A549 (cell line): Measurements from ENCODE around the gene PDE3A.

ENCODE experiments used
- CBX2 ChIP-seq: fragments of 200-600 bp; sonication (generic); IDR thresholded peaks from 2 replicates; pipeline ENCODE4 v1.6.1; 2016; ENCODE audit warnings: low read depth, mild to moderate bottlenecking, borderline replicate concordance
- CTCF ChIP-seq: fragments of >200 bp; sonication (Bioruptor Twin); formaldehyde crosslinking; IDR thresholded peaks from 3 replicates; pipeline ENCODE4 v1.5.1; 2016
- EP300 ChIP-seq, 2 experiments: fragments of >200 bp; sonication (Bioruptor Twin); formaldehyde crosslinking; IDR thresholded peaks; 2 replicates in 1 of 2; 3 replicates in 1 of 2; pipeline ENCODE4 v1.6.1; 2016 to 2017
- GATA3 ChIP-seq: IDR thresholded peaks from 2 replicates; pipeline ENCODE4 v1.6.1; 2012; ENCODE audit warnings: borderline replicate concordance
- HDAC2 ChIP-seq: fragments of 200-600 bp; sonication (generic); IDR thresholded peaks from 2 replicates; pipeline ENCODE4 v1.6.1; 2016
- JUN ChIP-seq, 2 experiments: fragments of >200 bp; sonication (Bioruptor Twin); formaldehyde crosslinking; IDR thresholded peaks; 2 replicates in 1 of 2; 3 replicates in 1 of 2; pipeline ENCODE4 v1.6.1; 2016 to 2017
- MAX ChIP-seq: IDR thresholded peaks from 2 replicates; pipeline ENCODE4 v1.6.1; 2012
- MYC ChIP-seq: IDR thresholded peaks from 2 replicates; pipeline ENCODE4 v1.6.1; 2012; ENCODE audit warnings: mild to moderate bottlenecking, inconsistent platforms, low read length, improper control_type of control experiment, borderline replicate concordance
- POLR2A ChIP-seq: IDR thresholded peaks from 2 replicates; pipeline ENCODE4 v1.6.1; 2012; ENCODE audit warnings: mild to moderate bottlenecking, low read length
- RAD21 ChIP-seq, 2 experiments: fragments of >200 bp in 1 of 2; sonication (Bioruptor Twin) in 1 of 2; formaldehyde crosslinking in 1 of 2; IDR thresholded peaks in 1 of 2; conservative IDR thresholded peaks in 1 of 2; 2 replicates in 1 of 2; 3 replicates in 1 of 2; pipeline ENCODE4 v1.6.1; 2012 to 2018; ENCODE audit warnings: inconsistent platforms in 1 of 2
- USF2 ChIP-seq: fragments of 450-650 bp; IDR thresholded peaks from 2 replicates; pipeline ENCODE4 v1.6.1; 2014; ENCODE audit warnings: antibody characterized with exemption

GRCh38 chr12:20439626-20440025, 71.3 kb downstream of the PDE3A start:
- TF ChIP-seq MYC, result no peak
- TF ChIP-seq POLR2A, result no peak
- no peak for TF ChIP-seq CTCF
- TF ChIP-seq CBX2, result no peak
- TF ChIP-seq HDAC2, result no peak
- TF ChIP-seq MAX, result no peak
- TF ChIP-seq GATA3, result no peak
- TF ChIP-seq JUN (IDR thresholded peaks at IDR 0.05), result no peak
- TF ChIP-seq EP300 (IDR thresholded peaks at IDR 0.05), result no peak
- TF ChIP-seq USF2, result no peak
- TF ChIP-seq RAD21 (conservative IDR thresholded peaks at IDR 0.05 in 1 of 2, IDR thresholded peaks at IDR 0.05 in 1 of 2), result no peak
